NCI-H146 treated with DMSO at 0.1 percent for 48 hours (cell line): Measurements from ENCODE around the gene SAT2.
"Not testable (repeated sequence)": the region's sequence is repeated elsewhere in the genome, so short reads cannot be mapped to it uniquely, and the experiment has no call there.

Experiments
- DNase-seq: peaks from one replicate; lab custom pipeline; 2025; ENCODE audit not compliant: unreplicated experiment; lab: John Stamatoyannopoulos, UW

The SAT2 gene

GRCh38 chr17:7634384-7634783 is 6.8 kb upstream of the SAT2 start:
- peak; percentile 37 for DNase-seq

GRCh38 chr17:7633093-7633492 is 5.5 kb upstream of the SAT2 start:
- DNase-seq: no peak

GRCh38 chr17:7632492-7632894 is 4.9 kb upstream of the SAT2 start:
- peak; percentile 20 for DNase-seq

GRCh38 chr17:7631398-7632380 is 4.1 kb upstream of the SAT2 start:
- no peak for DNase-seq

- no peak for DNase-seq
Observed at GRCh38 chr17:7629939-7630571, 2.4 kb upstream of the SAT2 start, which contains the start of gene SHBG. SHBG (plus strand) TSS chr17:7630135; CDS start chr17:7630173, 38 bp downstream.

- DNase-seq: no peak
Observed at GRCh38 chr17:7626956-7627249, 718 bp downstream of the SAT2 start.

GRCh38 chr17:7626307-7626706 is 1.3 kb downstream of the SAT2 start:
- DNase-seq: no peak

GRCh38 chr17:7625749-7626148 is 1.9 kb downstream of the SAT2 start:
- not testable (repeated sequence) for DNase-seq

GRCh38 chr17:7623661-7624060 is 4.0 kb downstream of the SAT2 start:
- DNase-seq: no peak

- no peak for DNase-seq
Observed at GRCh38 chr17:7620835-7621234, 6.8 kb downstream of the SAT2 start.

- DNase-seq: no peak
Observed at GRCh38 chr17:7618608-7619007, 9.0 kb downstream of the SAT2 start.

- no peak for DNase-seq
Observed at GRCh38 chr17:7615265-7615747, 12.3 kb downstream of the SAT2 start.

- peak; percentile 100 for DNase-seq
Observed at GRCh38 chr17:7614425-7615264, 13.0 kb downstream of the SAT2 start, which contains the start of gene FXR2. FXR2 (minus strand) TSS chr17:7614897; CDS start chr17:7614532, 365 bp downstream.

GRCh38 chr17:7613769-7614424 is 13.7 kb downstream of the SAT2 start:
- DNase-seq: no peak

GRCh38 chr17:7612294-7612640 is 15.4 kb downstream of the SAT2 start:
- DNase-seq: no peak

GRCh38 chr17:7611635-7612293 is 15.9 kb downstream of the SAT2 start:
- DNase-seq: no peak

GRCh38 chr17:7610641-7611040 is 17.0 kb downstream of the SAT2 start:
- no peak for DNase-seq

GRCh38 chr17:7606280-7606679 is 21.3 kb downstream of the SAT2 start:
- DNase-seq: no peak

GRCh38 chr17:7597561-7597960 is 30.1 kb downstream of the SAT2 start:
- DNase-seq: not testable (repeated sequence)

GRCh38 chr17:7593296-7593695 is 34.3 kb downstream of the SAT2 start:
- DNase-seq: no peak
